HG03342 (cell line): Measurements from ENCODE around the gene FHIT.
A peak's percentile ranks its signal among the peaks of the same experiment; 100 is the strongest.
"Not testable (repeated sequence)": the region's sequence is repeated elsewhere in the genome, so short reads cannot be mapped to it uniquely, and the experiment has no call there.

Source experiments
- ATAC-seq: cut with Tn5 transposase; IDR thresholded peaks from one replicate; pipeline ENCODE4 v1.9.1; 2021; ENCODE audit warnings: mild to moderate bottlenecking, moderate library complexity; ENCODE audit not compliant: unreplicated experiment

The FHIT gene

DNA sequence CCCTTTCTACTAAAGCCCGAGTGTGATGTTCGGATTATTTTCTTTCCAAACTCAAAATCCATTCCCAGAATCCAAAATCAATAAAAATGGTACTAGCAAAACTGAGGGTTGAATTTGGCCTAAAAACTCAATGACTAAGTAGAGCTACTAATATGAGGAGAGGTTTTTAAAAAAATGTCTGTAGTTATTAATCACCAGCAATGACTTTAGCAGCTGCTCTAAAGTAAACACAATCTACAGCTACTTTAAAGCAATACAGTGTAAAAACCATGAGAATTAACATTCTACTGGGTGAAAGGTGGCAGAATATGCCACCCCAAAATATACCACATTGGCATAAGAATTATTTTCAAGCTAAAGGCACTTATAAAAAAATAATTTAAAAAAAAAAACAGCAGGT is 23.5 kb downstream of the FHIT start:
- no peak for ATAC-seq

DNA sequence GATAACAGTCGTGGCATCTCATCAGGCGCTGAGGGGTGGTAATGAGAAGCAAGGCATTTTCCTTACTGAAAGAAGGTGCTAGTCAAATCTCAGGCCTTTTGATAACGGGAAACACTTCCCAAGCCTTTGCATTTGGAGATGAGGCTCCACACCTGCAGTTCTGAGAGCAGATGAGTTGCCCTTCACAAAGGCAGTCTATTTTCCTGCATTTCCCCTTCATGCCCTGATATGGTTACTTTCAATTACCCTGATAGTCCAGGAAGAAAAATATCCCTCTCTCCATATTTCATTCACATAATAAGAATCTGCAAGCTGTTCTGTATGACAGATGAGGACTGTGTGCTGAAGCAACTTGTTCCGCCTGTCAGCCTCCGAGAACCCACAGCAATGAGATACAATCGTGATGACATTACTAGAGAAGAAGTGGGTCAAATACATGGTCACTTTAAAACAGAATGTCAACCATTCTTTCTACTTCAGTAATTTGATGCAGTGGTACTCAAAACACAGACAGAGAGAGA is 25.0 kb downstream of the FHIT start:
- ATAC-seq: no peak

DNA sequence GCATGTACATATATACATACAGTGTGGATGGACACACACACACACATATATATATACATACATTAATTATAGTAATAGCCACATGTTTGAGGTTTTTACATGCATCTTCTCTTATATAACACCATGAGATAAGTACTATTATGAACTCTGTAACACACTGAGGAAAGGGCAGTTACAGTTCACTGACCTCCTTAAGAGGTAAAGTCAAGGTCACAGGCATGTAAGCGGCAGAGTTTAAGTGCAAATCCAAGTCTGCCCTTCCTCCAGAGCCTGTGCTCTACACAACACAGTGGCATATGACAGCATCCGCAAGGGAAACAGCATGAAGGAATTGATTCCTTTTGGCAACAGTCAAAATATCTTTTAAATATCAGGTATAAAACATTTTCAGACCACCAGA is 26.4 kb downstream of the FHIT start:
- no peak for ATAC-seq

DNA sequence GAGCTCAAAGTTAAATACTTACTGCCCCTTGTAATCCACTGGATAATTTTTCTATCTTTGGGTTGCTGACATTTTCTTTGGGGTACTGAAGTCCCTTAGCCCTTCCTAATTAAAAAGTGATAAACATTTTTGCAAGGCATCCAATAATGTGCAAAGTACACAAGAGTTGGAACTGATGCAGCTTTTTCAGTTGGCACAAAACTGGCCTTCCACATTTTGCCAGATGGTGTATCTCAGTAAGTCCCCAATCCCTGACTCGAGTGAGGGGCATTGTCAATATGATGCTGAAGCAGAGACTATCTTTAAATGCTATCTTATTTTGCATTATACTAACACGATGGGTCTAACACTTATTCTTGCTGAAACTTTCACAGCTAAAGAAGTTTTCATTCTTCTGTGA is 27.8 kb downstream of the FHIT start:
- ATAC-seq: no peak

DNA sequence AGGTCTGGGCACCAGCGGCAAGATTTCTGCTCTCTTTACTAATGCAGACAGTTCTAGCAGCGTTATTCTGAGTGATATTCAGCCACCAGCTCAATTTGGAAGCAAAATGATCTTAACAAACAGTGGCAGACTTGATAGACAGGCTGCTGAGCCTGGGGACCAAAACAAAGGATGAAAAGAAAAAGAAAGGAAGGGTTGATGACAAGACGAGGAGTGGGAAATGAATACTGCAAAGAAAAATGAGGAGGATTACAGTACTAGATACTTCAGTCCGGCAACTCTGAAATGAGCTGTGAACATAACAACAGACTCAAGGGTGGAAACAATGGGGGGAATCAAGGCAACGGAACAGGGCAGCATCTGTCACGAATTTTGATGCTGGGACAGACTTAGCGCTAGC is 28.8 kb downstream of the FHIT start:
- ATAC-seq: no peak

DNA sequence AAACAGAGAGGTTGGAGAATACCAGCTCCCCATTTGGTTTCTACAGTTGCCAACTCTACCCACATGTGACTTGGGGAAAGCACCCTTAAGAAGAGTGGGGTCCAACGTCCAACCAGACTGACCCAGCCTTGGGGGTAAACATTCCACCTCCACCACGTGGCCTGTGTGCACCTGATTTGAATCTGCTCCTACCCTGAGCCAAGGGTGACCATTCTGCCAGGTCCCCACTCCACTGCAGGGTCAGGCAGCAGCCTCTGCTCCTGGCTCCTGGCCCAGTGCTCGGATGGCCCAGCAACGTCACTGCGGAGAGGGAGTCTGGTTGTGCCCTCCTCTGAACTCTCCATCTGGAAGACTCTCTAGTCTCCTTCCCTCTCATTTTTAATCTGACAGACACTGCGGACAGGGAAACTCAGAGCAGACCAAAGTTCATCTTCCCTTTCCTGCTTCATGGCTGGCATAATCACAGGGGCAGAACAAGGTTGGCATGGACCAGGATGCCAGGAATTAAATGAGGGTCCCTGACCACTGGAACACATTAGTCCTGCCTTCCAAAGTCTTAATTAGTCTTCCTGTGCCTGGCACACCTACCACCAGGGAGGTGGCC is 29.4 kb downstream of the FHIT start:
- no peak for ATAC-seq

DNA sequence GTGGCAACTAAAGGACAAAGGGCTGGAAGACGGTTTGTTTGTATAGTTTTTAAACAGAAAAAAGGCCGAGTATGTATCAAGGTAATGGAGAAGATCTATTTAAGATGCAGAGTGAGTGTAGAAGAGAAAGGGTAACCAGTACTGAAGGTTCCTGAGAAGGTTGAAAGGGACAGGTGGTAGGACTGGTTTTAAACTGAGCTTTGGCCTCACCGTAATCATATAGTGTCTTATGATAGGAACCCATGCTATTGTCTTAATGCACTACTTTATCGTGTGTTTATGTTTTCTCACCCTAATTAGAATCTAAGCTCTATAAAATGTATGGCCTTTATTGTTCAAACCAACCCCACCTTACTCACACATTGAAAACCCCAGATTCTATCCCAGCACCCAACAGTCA is 32.7 kb downstream of the FHIT start:
- ATAC-seq: no peak

DNA sequence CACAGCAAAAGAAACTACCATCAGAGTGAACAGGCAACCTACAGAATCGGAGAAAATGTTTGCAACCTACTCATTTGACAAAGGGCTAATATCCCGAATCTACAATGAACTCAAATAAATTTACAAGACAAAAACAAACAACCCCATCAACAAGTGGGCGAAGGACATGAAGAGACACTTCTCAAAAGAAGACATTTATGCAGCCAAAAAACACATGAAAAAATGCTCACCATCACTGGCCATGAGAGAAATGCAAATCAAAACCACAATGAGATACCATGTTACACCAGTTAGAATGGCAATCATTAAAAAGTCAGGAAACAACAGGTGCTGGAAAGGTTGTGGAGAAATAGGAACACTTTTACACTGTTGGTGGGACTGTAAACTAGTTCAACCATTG is 35.1 kb downstream of the FHIT start:
- not testable (repeated sequence) for ATAC-seq

DNA sequence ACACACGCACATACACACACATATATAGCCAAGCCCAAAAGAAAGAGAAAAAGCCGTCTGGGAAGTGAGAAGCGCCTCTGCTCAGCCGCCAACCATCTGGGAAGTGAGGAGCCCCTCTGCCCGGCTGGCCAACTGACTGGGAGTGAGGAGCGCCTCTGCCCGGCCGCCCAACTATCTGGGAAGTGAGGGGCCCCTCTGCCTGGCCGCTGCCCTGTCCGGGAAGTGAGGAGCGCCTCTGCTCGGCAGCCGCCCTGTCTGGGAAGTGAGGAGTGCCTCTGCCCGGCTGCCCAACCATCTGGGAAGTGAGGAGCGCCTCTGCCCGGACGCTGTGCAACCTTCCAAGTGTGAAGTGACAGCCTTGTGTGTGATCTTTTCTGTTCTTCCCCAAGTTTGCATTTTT is 49.2 kb downstream of the FHIT start:
- ATAC-seq: no peak

DNA sequence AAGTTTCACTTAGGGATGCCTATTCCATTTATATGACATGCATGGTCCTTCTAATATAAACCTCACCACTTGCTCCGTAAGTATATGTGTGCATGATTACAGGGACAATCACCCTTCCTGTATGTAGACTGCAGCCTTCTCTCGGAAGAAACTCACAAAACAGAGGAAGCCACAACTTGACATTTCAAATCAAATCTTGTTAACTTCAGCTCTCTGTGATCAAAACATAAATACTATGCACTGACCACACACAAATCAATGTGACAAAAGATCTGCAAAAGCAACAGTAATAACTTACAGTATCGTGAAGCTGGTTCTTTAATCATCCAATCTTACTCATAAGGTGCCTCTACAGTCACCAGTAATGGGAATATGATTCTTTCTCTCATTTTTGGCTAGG is 50.2 kb downstream of the FHIT start:
- ATAC-seq: no peak

DNA sequence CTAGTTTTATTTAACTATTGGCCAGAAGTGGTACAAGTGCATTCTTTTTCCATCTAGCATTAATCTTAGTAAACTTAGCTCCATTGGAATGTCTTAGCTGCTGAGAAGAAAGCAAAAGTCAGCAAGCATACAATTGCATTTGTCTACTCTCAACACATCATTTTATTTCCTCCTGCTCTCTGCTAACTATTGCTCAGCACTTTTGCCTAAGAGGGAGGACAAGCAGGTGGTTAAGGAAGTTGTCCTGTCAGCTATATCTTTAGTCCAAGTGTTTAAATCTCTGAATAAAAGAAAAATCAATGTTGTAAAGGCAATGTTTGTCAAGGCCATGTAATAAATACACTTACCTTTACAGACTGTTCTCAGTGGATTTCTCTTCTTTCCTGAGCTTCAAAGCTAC is 51.0 kb downstream of the FHIT start:
- ATAC-seq: no peak

DNA sequence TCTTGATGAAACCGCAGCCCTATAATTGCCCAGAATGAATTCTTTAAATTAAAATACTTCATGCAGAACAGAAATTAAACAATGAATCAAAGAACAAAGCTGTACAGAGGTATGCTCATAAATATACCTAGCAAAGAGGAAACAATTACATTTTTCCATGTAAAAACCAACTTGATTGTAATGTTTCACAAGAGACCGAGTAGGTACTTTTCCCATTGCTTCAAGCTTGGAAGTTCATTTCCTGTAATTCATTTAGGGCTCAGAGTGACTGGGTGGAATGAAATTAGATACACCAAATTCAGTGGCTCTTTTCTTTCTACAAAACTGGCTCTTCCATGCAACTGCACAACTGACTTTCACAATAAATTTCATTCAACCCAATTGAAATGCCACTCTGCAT is 51.4 kb downstream of the FHIT start:
- ATAC-seq: no peak

DNA sequence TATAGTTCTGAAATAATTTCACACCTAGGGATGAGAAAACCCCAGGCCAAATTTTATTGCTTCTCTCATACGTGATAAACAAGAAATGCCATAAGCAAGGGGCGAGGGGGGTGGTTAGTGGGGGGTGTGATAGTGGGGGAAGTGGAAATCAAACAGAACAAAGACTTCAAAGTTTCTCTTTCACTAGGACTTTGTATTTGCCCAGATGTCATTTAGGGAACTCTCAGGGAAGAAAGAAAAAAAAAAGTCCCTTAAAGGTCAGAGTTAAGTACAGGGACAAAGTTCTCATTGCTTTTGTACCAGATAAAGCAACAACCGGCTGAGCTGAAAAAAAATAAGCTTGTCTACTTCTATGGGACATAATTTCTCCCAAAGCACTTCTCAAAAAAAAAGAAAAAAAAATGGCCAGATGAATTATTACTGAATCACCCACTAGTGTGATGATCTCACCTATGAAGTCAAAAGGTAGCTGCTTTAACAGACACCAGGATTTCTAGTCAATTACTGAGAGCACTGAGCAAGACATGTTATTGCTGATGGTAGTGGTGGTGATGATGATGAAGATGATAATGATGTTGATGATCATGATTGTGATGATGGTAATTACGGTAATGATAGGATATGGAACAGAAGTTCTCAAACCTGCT is 56.2 kb downstream of the FHIT start:
- ATAC-seq: no peak

DNA sequence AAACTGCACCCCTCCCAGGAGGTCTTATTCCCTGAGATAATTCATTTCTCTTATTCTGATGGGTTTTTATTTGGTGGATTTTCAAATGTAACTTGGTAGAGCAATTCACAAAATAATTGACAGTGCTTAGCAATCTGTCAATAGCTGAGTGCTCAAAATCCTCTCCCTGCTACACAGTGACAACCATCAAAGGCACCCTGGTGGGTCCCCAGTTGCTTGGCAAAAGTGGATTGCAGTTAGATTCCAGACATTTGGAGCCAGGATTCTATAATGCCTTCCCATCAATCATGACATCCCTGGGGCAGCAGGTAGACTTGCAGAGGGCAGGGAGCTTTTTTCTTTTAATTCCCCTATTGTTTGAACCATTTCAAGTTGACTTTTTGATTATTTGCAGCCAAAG is 59.0 kb downstream of the FHIT start:
- no peak for ATAC-seq

DNA sequence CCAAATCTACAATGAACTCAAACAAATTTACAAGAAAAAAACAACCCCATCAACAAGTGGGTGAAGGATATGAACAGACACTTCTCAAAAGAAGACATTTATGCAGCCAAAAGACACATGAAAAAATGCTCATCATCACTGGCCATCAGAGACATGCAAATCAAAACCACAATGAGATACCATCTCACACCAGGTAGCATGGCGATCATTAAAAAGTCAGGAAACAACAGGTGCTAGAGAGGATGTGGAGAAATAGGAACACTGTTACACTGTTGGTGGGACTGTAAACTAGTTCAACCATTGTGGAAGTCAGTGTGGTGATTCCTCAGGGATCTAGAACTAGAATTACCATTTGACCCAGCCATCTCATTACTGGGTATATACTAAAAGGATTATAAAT is 61.0 kb downstream of the FHIT start:
- not testable (repeated sequence) for ATAC-seq

DNA sequence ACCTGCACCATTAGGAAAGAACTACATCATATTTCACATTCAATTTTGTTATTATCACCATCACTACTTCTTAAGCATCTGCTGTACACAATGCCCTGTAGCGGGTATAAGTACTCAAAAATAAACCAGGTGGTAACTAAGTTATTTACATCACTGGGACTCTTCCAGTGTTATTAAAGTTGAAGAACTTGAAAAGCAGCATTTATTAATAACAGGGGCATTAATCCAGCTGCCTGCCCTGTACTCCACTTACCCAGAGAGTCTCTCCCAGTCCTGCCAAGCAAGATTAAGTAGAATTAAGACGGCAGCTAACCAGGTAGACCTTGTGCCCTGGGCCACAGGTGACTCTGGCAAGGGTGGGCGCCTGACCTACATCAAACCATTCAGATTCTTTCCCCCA is 65.2 kb downstream of the FHIT start:
- ATAC-seq: no peak

DNA sequence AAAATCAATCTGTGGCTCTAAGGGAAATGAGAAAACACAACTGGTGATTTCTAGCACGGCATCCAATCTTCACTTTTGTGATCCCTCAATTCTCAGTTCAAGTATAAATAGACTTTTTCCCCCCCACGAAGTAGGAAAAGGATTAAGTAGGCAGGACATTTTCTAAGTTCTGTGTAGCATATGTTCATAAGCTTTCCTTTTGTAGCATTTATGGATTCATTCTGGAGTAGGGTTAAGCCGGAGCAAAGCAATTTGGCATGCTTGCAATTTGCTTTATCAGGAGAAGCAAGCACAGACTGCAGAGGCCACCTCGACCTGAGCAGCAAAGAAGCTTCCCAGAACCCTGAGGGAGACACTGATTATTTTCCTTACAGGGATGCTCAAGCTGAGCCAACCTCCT is 66.3 kb downstream of the FHIT start:
- ATAC-seq: no peak

DNA sequence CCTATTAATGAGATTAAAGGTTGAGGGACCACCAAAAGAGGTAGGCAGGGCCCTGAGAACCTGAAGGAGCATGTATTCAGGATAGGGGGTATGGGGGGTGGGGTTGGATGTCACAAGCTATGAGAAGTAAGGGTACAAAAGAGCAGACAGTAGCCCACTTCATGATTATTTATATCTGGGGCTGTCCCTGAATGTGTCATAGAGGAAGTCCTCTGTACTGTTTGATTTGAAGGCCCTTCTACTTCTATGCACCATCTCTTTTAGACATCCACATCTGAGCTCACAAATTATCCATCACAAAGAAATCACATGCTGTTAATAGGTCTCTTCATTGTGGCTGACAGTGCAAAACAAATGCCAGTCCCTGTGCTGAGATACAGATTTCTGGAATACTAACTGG is 68.6 kb downstream of the FHIT start:
- peak; percentile 47 for ATAC-seq

DNA sequence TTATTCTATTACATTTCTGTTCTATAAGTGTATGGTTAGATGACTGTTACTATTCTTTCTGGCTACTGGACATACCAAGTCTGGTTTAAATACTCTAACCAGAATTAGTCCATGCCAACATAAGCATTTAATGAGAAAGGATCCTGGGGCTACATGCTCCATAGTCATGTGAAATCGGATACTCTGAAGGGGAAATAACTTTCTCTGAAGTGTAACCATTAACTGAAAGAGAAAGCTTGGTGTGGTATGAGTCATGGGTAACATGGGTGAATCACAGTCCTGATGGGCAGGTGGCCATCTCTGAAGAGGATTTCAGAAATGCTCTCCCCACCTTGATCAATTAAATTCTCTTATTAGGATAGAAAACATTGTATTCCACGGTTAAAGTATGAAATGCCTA is 69.4 kb downstream of the FHIT start:
- peak; percentile 100 for ATAC-seq

DNA sequence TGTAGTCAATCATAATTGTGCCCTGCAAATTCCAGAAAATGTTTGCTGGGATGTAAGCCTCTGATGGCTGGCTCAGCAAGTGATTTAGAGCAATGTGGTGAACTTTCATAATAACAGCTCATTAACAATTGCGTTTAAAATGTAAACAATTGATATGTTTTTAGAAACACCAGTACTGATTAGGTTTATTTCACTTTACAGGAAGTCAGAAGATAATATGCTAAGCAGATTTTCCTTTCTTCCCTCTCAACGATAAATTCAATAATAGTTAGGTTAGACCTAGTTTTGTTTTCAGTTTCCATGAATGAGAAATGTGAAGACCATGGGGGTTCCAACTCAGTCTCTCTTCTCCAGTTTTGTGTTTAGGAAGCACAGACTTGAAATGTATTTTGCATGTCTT is 71.0 kb downstream of the FHIT start:
- no peak for ATAC-seq

DNA sequence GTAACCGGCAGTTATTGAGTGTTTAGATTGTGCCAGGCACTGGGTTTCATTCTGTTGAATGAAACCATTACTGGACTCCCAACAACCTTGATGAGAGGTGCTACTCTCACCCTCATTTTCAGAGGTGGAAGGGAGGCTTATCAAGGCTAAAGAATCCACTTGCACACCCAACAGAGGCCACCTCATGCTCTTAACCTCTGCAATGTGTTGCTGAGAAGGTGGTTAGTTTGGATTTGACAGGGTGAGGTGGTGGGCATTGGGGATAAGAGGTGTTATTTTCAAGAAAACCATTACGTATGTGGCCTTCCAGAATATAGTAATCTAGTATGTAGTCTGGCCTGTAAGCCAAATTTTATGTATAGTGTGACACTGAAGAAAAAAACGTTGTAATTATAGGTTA is 73.1 kb downstream of the FHIT start:
- ATAC-seq: no peak

DNA sequence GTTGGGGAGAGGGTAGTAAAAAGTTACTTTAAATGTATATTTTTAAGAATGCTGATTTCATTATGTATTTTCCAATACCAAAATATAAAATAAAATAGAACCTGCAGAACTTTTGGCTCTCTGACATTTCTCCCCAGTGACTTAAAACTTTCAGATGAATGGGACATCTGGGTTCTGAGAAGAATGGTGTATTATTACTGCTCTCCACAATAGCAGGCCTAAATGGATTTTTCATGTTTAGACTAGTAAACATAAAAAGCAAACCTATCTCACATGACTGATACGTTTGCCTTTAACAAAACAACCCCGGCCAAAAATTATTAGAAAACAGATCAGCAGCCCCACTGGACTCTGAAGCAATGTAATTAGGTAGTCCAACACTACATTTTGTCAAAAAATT is 73.8 kb downstream of the FHIT start:
- ATAC-seq: no peak

DNA sequence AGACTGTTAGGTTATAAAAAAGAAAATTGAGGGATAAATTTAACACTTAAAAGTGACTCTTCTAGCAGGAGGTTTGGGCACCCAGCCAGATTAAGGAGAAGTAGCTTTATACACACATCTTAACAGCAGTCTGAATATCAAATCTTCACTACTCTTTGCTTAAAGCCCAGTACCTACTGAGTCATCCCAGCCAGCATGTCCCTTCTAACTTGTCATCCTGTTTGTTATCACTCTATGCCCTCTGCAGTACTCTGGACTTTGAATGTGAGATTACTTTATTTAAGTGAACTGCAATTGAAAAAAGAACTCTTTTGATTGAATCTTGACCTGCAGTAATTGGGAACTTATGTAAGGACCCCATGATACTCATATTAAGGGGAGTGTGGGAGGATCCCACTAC is 77.6 kb downstream of the FHIT start:
- ATAC-seq: no peak
